Astrocyte of the cerebellum (primary cell): ENCODE results near the gene KIAA1671.

ENCODE experiments used
- DNase-seq: peaks from one replicate; pipeline ENCODE4 v3.0.0-alpha.2; 2011; ENCODE audit warnings: low read depth
- H3K4me3 ChIP-seq: 2 replicates; pipeline ENCODE4 v1.5.1; 2011; ENCODE audit warnings: mild to moderate bottlenecking, low read depth, low read length, moderate library complexity
- CTCF ChIP-seq: IDR thresholded peaks from 2 replicates; pipeline ENCODE4 v1.5.1; 2012; ENCODE audit warnings: low read length, low read depth, moderate library complexity, mild to moderate bottlenecking; ENCODE audit errors: missing control alignments
- in situ Hi-C: cut with HindIII; loops from 2 replicates; pipeline ENCODE4 v1.10.0; 2017; ENCODE audit warnings: low sequenced_read_pairs

The KIAA1671 gene

GRCh38 chr22:25014896-25015755, 62.6 kb downstream of the KIAA1671 start:
- no peak for DNase-seq
- no peak overlapping the region for H3K4me3 ChIP-seq
- in situ Hi-C loops = no loop called here
- no peak for TF ChIP-seq CTCF

GRCh38 chr22:25016311-25016710, 63.8 kb downstream of the KIAA1671 start:
- no peak for TF ChIP-seq CTCF
- no peak overlapping the region for H3K4me3 ChIP-seq
- in situ Hi-C loops = no loop called here
- no peak for DNase-seq

- no peak for DNase-seq
- H3K4me3 ChIP-seq = no peak overlapping the region
- no peak for TF ChIP-seq CTCF
- in situ Hi-C loops = no loop called here
These were observed 65.5 kb downstream of the KIAA1671 start for GRCh38 chr22:25018009-25018408.

- no peak overlapping the region for H3K4me3 ChIP-seq
- in situ Hi-C loops = no loop called here
- no peak for TF ChIP-seq CTCF
- DNase-seq = no peak
These were observed 67.1 kb downstream of the KIAA1671 start for GRCh38 chr22:25019427-25020184.

GRCh38 chr22:25021409-25021808, 68.9 kb downstream of the KIAA1671 start:
- no peak overlapping the region for H3K4me3 ChIP-seq
- in situ Hi-C loops = no loop called here
- DNase-seq = no peak
- TF ChIP-seq CTCF = no peak

- in situ Hi-C loops = no loop called here
- TF ChIP-seq CTCF = no peak
- H3K4me3 ChIP-seq = no peak overlapping the region
- no peak for DNase-seq
These were observed 69.6 kb downstream of the KIAA1671 start for GRCh38 chr22:25021976-25022711.
